Stomach (tissue), 4 donors: ENCODE results near the gene CLTCL1.

Experiments used
- CTCF ChIP-seq, 7 experiments: fragments of 450-650 bp in 4 of 7; fragments of 200-600 bp in 3 of 7; sonication (generic) in 3 of 7; IDR thresholded peaks; one replicate each; pipeline ENCODE4 v1.5.1; 2016 to 2019; ENCODE audit warnings: antibody characterized with exemption in 7 of 7, control low read depth in 2 of 7, mild to moderate bottlenecking in 1 of 7
- EP300 ChIP-seq: sonication (generic); formaldehyde crosslinking; IDR thresholded peaks from one replicate; pipeline ENCODE4 v1.6.1; 2017; ENCODE audit warnings: antibody characterized with exemption

- TF ChIP-seq EP300 (no peak), CTCF (IDR thresholded peaks at IDR 0.05) (no peak)
Measured at GRCh38 chr22:19180740-19181410, 110.6 kb downstream of the CLTCL1 start.
